ENCODE measurements around the gene PRKAG2.

- TF ChIP-seq CTCF (IDR thresholded peaks at IDR 0.05 in 8 of 11, conservative IDR thresholded peaks at IDR 0.05 in 3 of 11) (no peak), POLR2A (IDR thresholded peaks at IDR 0.05) (no peak)
These were observed 29.2 kb downstream of the PRKAG2 start for GRCh38 chr7:151847681-151848081.
